ENCODE measurements around the gene CABLES2.

The CABLES2 gene

GRCh38 chr20:62348604-62349003 is 58.5 kb downstream of the CABLES2 start:
- Histone ChIP-seq H3K9me3 (ENCODE audit: control insufficient read depth, insufficient read depth, low read length) (no peaks in the 10 kb centered on the region), H3K9me2 (replicated peaks; ENCODE audit: control insufficient read depth, low read length) (no peaks in the 10 kb centered on the region), H3F3A (ENCODE audit: control insufficient read depth, insufficient read depth) (no peaks in the 10 kb centered on the region), H3K79me2 (ENCODE audit: control insufficient read depth, low read length) (no peaks in the 10 kb centered on the region), H4K20me1 (ENCODE audit: control insufficient read depth, insufficient read depth, low read depth, low read length) (no peaks in the 10 kb centered on the region), H3K4me1 (ENCODE audit: control insufficient read depth, low read length) (peaks cover 20% of the 10 kb centered on the region), H3K4me3 (ENCODE audit: low read length) (no peak overlapping the region), H3K27ac (ENCODE audit: low read depth, low read length) (no peak overlapping the region), H3K27me3 (ENCODE audit: control insufficient read depth, low read length) (no peaks in the 10 kb centered on the region), H3K36me3 (ENCODE audit: control insufficient read depth, low read length) (peaks cover 3% of the 10 kb centered on the region), H3K4me2 (ENCODE audit: low read length) (no peak overlapping the region)
- TF ChIP-seq EZH2phosphoT487 (IDR thresholded peaks at IDR 0.05; ENCODE audit: borderline replicate concordance, low read length) = no peak
- no peak for TF ChIP-seq CTCF (IDR thresholded peaks at IDR 0.05; ENCODE audit: low read depth, low read length, poor library complexity, severe bottlenecking)

GRCh38 chr20:62347445-62347844 is 59.6 kb downstream of the CABLES2 start:
- no peak overlapping the region for H3K4me2 ChIP-seq (ENCODE audit: low read length)
- H3K4me3 ChIP-seq (ENCODE audit: low read length) = no peak overlapping the region
- H3K9me3 ChIP-seq (ENCODE audit: control insufficient read depth, insufficient read depth, low read length) = no peaks in the 10 kb centered on the region
- H3K36me3 ChIP-seq (ENCODE audit: control insufficient read depth, low read length) = peaks cover 3% of the 10 kb centered on the region
- no peaks in the 10 kb centered on the region for H3K9me2 ChIP-seq (replicated peaks; ENCODE audit: control insufficient read depth, low read length)
- no peaks in the 10 kb centered on the region for H3K27me3 ChIP-seq (ENCODE audit: control insufficient read depth, low read length)
- H3K4me1 ChIP-seq (ENCODE audit: control insufficient read depth, low read length) = peaks cover 20% of the 10 kb centered on the region
- H3K27ac ChIP-seq (ENCODE audit: low read depth, low read length) = no peak overlapping the region
- TF ChIP-seq CTCF (IDR thresholded peaks at IDR 0.05; ENCODE audit: low read depth, low read length, poor library complexity, severe bottlenecking) (no peak), EZH2phosphoT487 (IDR thresholded peaks at IDR 0.05; ENCODE audit: borderline replicate concordance, low read length) (no peak)
- no peaks in the 10 kb centered on the region for H4K20me1 ChIP-seq (ENCODE audit: control insufficient read depth, insufficient read depth, low read depth, low read length)
- no peaks in the 10 kb centered on the region for H3F3A ChIP-seq (ENCODE audit: control insufficient read depth, insufficient read depth)
- no peaks in the 10 kb centered on the region for H3K79me2 ChIP-seq (ENCODE audit: control insufficient read depth, low read length)

- Histone ChIP-seq H3K79me2 (ENCODE audit: control insufficient read depth, low read length) (no peaks in the 10 kb centered on the region), H3K27me3 (ENCODE audit: control insufficient read depth, low read length) (no peaks in the 10 kb centered on the region), H3K27ac (ENCODE audit: low read depth, low read length) (no peak overlapping the region), H3K9me3 (ENCODE audit: control insufficient read depth, insufficient read depth, low read length) (no peaks in the 10 kb centered on the region), H3F3A (ENCODE audit: control insufficient read depth, insufficient read depth) (no peaks in the 10 kb centered on the region), H3K4me2 (ENCODE audit: low read length) (no peak overlapping the region), H3K9me2 (replicated peaks; ENCODE audit: control insufficient read depth, low read length) (no peaks in the 10 kb centered on the region), H4K20me1 (ENCODE audit: control insufficient read depth, insufficient read depth, low read depth, low read length) (no peaks in the 10 kb centered on the region), H3K4me1 (ENCODE audit: control insufficient read depth, low read length) (peaks cover 20% of the 10 kb centered on the region), H3K36me3 (ENCODE audit: control insufficient read depth, low read length) (peaks cover 3% of the 10 kb centered on the region), H3K4me3 (ENCODE audit: low read length) (no peak overlapping the region)
- TF ChIP-seq CTCF (IDR thresholded peaks at IDR 0.05; ENCODE audit: low read depth, low read length, poor library complexity, severe bottlenecking) = no peak
- TF ChIP-seq EZH2phosphoT487 (IDR thresholded peaks at IDR 0.05; ENCODE audit: borderline replicate concordance, low read length) = no peak
Measured at GRCh38 chr20:62347151-62347404, 60.0 kb downstream of the CABLES2 start.
